ENCODE results near the gene ZMPSTE24.

ZMPSTE24 gene

GRCh38 chr1:40270152-40270834 lies 12.3 kb downstream of the ZMPSTE24 start:
- peaks cover 4% of the 10 kb centered on the region for H3K4me1 Mint-ChIP-seq
- H3K36me3 Mint-ChIP-seq (ENCODE audit: low read depth): peaks cover 55% of the 10 kb centered on the region
- no peak overlapping the region for H3K27ac Mint-ChIP-seq
- no peak for TF ChIP-seq CTCF (IDR thresholded peaks at IDR 0.05; ENCODE audit: unreplicated experiment in 3 of 3)
- no peak overlapping the region for H3K4me3 Mint-ChIP-seq
- no peaks in the 10 kb centered on the region for H3K9me3 Mint-ChIP-seq
- no peaks in the 10 kb centered on the region for H3K27me3 Mint-ChIP-seq (ENCODE audit: low read depth)

GRCh38 chr1:40272653-40273213 lies 14.7 kb downstream of the ZMPSTE24 start:
- peaks cover under 1% of the 10 kb centered on the region for H3K4me1 Mint-ChIP-seq
- peak overlapping the region; percentile 39 to 83 (median 79) for H3K27ac Mint-ChIP-seq
- no peak for TF ChIP-seq CTCF (IDR thresholded peaks at IDR 0.05; ENCODE audit: unreplicated experiment in 3 of 3)
- H3K4me3 Mint-ChIP-seq: no peak overlapping the region
- H3K9me3 Mint-ChIP-seq: no peaks in the 10 kb centered on the region
- no peaks in the 10 kb centered on the region for H3K27me3 Mint-ChIP-seq (ENCODE audit: low read depth)
- H3K36me3 Mint-ChIP-seq (ENCODE audit: low read depth): peaks cover 60% of the 10 kb centered on the region

GRCh38 chr1:40273547-40274166 lies 15.6 kb downstream of the ZMPSTE24 start:
- Mint-ChIP-seq H3K36me3 (ENCODE audit: low read depth) (peaks cover 59% of the 10 kb centered on the region), H3K4me1 (no peaks in the 10 kb centered on the region), H3K27ac (peak overlapping the region; percentile 73 to 91 (median 79)), H3K4me3 (peak overlapping the region in 1 of 3 experiments; percentile 34), H3K27me3 (ENCODE audit: low read depth) (no peaks in the 10 kb centered on the region), H3K9me3 (no peaks in the 10 kb centered on the region)
- no peak for TF ChIP-seq CTCF (IDR thresholded peaks at IDR 0.05; ENCODE audit: unreplicated experiment in 3 of 3)

- Mint-ChIP-seq H3K36me3 (ENCODE audit: low read depth) (peaks cover 61% of the 10 kb centered on the region), H3K9me3 (no peaks in the 10 kb centered on the region), H3K27ac (peak overlapping the region in 1 of 3 experiments; percentile 91), H3K27me3 (ENCODE audit: low read depth) (no peaks in the 10 kb centered on the region), H3K4me1 (no peaks in the 10 kb centered on the region), H3K4me3 (no peak overlapping the region)
- TF ChIP-seq CTCF (IDR thresholded peaks at IDR 0.05; ENCODE audit: unreplicated experiment in 3 of 3): no peak
Observed at GRCh38 chr1:40274331-40274730, 16.3 kb downstream of the ZMPSTE24 start.

GRCh38 chr1:40276122-40276521 lies 18.1 kb downstream of the ZMPSTE24 start:
- no peak overlapping the region for H3K4me3 Mint-ChIP-seq
- H3K27ac Mint-ChIP-seq: no peak overlapping the region
- H3K27me3 Mint-ChIP-seq (ENCODE audit: low read depth): no peaks in the 10 kb centered on the region
- TF ChIP-seq CTCF (IDR thresholded peaks at IDR 0.05; ENCODE audit: unreplicated experiment in 3 of 3): no peak
- H3K9me3 Mint-ChIP-seq: no peaks in the 10 kb centered on the region
- no peaks in the 10 kb centered on the region for H3K4me1 Mint-ChIP-seq
- peaks cover 56% of the 10 kb centered on the region for H3K36me3 Mint-ChIP-seq (ENCODE audit: low read depth)
